IPS-NIHi7 (cell line): ENCODE results near the gene NPEPL1.

ENCODE experiments used
- DNase-seq: peaks from one replicate; pipeline ENCODE4 v3.0.0; 2012; ENCODE audit warnings: mixed read lengths; ENCODE audit errors: extremely low spot score

NPEPL1 gene

GRCh38 chr20:58700121-58700821 is 7.7 kb downstream of the NPEPL1 start:
- no peak for DNase-seq

GRCh38 chr20:58700823-58701222 is 8.2 kb downstream of the NPEPL1 start:
- no peak for DNase-seq

DNA sequence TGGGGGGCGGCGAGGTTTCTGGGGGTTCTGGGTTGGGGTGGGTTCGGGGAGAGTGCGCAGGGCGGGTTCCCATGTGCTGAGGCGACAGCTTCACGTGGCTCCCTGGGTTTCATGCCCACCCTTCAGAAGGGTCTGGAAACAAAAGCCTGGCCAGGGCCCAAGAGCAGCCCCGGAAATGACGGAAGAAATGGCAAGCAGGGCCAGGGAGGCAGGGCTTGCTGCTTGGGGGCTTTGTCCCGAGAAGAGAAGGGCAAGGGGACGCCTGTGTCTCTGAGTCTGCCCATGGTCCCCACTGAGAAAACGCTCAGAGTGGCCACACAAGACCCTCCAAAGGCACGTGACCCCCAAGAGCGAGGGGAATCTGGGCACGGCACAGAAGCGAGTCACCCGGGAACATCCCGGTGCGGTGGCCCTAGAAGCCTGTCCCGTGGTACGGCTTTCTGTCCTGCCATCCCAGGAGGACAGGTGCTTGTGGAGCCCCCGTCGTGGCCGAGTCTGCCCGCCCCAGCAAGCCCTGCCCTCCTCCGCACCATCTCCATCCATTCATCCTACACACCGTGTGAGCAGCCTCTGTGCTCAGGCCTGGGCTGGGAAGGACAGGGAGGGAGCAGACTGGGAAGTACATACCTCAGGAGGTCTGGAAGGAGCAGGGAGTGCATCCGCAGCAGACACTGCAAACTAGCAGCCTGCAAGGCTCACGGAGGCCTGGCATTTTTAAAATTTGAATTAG is 9.0 kb downstream of the NPEPL1 start:
- no peak for DNase-seq

- no peak for DNase-seq
Observed at GRCh38 chr20:58702161-58702510, 9.5 kb downstream of the NPEPL1 start.

DNA sequence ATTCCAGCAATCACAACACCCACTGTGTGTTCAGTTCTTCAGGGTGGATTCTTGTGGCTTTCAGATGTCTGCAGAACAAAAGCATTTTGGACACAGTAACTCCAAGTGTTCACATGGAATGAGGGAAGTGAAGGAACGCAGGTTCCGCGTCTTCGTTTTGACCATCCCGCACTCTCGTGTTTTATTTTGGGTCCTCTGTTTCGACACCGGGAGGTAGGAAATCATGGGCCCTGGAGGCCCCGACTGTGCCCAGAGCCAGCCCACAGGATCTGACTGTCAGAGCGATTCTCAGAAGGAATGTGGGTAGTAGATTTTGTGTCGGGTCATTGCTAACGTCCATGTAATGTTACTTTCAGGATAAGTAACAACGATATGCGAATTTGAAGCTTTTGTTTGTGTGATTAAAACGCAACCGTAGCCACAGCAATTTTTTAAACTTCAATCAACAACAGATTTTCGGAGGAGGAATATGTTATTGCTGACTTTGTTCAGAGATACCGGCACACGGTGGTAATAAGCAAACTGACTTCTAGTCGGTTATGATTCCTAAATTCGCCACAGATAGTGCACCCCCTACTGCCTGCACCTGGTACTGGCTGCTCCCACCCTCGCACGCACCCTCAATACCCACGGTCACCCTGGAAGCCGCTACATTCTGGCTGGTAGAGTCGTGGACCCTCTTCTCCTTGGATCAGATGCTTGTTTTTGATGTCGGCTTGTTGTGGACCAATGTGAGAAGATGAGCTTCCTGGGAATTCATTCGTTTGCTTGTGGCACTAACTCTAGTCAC is 10.5 kb downstream of the NPEPL1 start:
- DNase-seq = no peak

GRCh38 chr20:58703765-58704371 is 11.3 kb downstream of the NPEPL1 start:
- peak; percentile 2 for DNase-seq

DNA sequence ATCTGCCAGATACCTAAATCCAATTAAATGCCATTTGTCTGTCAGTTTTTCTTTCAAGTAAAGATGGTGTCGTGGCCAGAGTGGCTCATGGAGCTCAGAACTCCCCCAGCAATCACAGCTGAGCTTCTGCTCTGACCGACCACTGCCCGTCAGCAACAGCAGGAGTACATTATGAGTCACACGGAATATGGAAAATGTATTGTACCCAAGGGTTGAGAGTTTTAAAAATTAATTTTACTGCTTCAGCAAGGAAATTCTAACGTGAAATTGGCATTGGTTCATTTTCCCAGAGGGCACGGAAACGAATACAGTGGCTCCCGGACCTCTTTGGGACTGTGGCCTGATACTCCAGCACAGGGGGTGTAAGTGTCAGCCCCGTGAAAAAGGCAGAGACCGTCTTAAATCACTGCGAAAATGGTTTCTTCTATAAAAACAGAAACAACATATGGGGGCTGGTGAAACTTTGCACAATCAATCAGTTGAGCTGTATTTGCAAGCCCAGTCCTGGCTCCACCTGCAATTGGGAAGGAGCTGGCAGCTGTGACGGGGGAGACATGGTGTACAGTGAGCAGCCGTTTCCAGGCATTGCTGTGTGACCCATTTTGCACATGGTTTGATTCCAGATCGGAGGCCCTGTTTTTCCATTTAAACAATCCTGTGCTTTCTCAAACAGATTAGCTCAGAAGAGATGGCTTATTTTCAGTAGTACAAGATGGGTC is 12.8 kb downstream of the NPEPL1 start:
- peak; percentile 4 for DNase-seq

- DNase-seq = peak; percentile 8
Observed at GRCh38 chr20:58706150-58706892, 13.7 kb downstream of the NPEPL1 start.

- no peak for DNase-seq
Observed at GRCh38 chr20:58706975-58707681, 14.5 kb downstream of the NPEPL1 start.

GRCh38 chr20:58707770-58708169 is 15.2 kb downstream of the NPEPL1 start:
- DNase-seq = no peak

DNA sequence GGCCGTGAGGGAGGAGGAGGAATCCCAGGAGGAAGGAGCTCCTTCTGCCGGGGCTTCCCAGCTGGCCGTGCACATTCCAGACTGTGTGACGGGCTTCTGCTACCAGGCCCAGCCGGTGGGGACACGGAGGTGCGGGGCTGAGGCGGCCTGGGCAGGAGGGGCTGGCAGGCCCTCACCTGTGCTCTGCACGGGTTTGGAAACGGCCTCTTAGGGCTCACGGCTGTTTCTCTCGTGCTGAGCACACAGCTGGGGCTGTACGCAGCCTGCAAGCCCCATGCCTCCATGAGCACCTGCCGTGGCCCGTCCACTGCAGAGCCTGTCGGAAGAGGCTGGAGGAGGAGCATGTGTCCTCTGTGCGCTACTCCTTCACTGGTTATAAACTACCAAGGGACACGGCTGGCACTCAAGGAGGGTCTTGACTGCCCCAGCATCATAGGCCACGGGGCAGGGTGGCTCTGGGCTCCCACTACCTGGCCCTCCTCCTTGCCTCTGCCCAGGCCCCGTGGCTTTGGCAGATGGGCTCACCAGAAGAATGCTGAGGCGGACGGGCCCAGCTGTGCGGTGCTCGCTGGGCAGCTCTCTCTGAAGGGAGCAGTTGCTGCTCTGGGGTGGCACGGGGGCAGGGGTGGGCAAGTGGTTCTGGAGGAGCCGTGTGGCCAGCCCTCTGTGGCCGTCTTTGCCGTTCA is 15.8 kb downstream of the NPEPL1 start:
- peak; percentile 8 for DNase-seq

DNA sequence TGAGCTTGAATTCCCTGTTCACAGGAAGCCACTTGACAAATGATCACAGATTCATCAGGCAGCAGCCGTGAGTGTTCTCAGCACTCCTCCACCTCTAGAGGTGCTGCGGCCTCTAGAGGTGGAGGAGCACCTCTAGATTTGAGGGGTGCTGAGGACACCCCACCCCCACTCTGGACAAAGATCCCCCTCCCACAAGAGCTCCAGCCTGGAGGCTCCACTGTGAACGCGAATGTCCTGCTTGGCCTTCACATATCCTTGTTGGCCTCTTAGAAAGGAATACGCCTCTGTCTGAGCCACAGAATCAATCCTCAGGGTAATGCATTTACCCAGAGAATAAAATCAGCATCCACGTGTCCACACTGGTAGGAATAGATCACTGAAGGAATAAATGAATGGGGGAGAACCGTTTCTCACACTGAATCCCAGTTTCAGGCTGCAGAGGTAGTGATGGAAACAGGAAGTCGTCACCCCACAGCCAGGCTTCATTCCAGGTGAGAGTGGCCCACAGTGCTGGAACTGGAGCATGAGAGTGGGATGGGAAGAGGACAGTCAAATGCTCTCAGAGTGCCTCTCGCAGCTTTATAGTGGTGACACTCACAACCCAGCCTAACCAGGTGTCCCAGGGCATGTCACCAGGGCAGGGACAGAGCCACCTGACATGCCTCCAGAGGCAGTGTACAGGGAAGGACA is 16.6 kb downstream of the NPEPL1 start:
- no peak for DNase-seq

- DNase-seq = no peak
Observed at GRCh38 chr20:58709703-58710039, 17.1 kb downstream of the NPEPL1 start.

GRCh38 chr20:58710481-58711265 is 18.1 kb downstream of the NPEPL1 start:
- DNase-seq = peak; percentile 12

DNA sequence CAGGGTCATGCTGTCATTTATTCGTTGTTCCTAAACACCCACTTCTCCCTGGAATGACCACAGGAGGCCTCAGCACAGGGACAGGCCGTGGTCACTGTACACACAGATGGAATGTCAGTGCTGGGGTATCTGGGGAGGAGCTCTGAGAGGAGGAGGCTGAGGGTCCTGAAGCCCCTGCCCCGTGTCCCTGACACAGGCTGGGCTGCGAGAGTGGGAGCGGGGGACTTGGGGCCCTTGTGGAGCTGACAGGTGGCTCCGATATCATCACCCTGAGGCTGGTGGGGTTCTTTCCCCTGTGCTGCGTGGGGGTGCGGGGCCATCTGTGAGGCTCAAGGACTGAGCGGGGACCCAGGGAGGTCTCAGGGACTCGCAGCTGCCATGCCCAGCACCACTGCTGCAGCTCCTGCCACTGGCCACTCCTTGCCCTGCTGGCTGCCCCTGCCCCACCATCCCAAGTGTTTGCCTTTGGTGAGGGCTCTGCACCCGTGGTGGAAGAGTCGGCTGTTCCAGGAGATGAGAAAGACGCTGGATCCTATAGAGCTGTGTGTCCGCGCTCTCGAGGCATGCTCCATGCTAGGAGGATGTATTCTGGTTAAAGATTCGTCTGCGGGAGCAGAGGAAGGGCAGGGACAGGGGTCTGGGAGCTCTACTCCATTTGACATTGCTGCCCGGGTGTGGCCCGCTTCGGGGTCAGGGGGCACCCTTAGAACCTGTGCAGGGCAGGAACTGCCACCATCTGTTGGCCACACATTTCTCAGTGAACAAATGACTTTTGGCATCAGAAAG is 18.9 kb downstream of the NPEPL1 start:
- peak; percentile 7 for DNase-seq

DNA sequence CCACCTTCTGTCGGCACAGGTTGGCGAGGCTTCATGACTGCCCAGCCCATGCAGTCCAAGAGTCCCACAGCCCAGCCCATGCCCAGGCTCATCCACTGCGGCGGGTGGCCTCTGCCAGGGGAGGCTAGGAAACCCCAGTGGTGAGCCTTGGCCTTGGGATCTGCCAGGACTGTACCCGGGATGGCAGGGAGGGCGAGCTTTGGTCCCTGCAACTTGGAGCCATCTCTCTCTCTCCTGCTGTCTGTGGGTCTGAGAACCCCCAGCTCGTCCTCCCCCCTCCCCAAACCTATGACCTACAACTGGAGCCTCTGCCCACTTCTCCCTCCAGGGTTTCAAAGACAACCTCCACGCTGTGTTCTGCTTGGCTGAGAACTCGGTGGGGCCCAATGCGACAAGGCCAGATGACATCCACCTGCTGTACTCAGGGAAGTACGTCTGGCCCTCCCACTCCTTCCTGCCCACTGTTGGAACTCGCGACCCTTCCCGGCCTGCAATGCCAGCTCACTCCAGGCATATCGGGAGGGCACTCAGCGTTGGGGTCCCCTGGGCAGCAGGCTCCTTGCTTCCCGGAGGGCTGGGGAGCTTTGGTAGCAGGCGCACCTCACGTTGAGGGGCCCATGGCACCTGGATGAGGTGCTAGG is 19.7 kb downstream of the NPEPL1 start:
- DNase-seq = peak; percentile 7
